ENCODE results near the gene PKD2L2. TPM values are rescaled to one million over a fixed set of nuclear protein-coding genes. Genes with fewer than 3 reads are reported as not detected.
"Not testable (repeated sequence)": the region's sequence is repeated elsewhere in the genome, so short reads cannot be mapped to it uniquely, and the experiment has no call there.

The PKD2L2 gene
- polyA plus RNA-seq, 1 donor from 2014 or later = not detected

DNA sequence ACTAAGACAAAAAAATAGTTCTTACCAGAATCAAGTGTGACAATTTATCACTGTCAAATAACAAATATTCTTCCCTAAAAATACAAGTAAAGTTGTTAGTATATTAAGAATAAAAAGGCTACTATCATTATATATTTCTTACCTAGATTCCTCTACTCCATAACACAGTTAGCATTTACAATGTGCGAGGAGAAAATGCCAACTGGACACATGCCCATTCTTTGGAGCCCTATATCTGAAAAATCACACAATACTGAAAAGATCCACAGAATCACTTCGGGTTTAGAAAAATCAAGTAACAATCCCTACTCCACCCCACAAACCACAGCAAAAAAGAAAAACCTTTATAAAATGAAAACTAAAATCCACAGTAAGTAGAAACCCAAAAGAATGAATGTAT is 70.9 kb downstream of the PKD2L2 start:
- H3K9ac ChIP-seq (ENCODE audit: low read length) = no peak overlapping the region
- no peak for TF ChIP-seq RAD21 (conservative IDR thresholded peaks at IDR 0.05)
- no peak for TF ChIP-seq TAF1 (IDR thresholded peaks at IDR 0.05; ENCODE audit: low read depth)
- no peak for TF ChIP-seq REST (IDR thresholded peaks at IDR 0.05; ENCODE audit: borderline replicate concordance)
- TF ChIP-seq POLR2AphosphoS5 (IDR thresholded peaks at IDR 0.05) = no peak
- TF ChIP-seq MXI1 (conservative IDR thresholded peaks at IDR 0.05; ENCODE audit: poor library complexity, severe bottlenecking) = no peak
- TF ChIP-seq EZH2 (IDR thresholded peaks at IDR 0.05; ENCODE audit: borderline replicate concordance, insufficient read depth, low read length, poor library complexity, severe bottlenecking) = no peak
- no peak for TF ChIP-seq SMC3 (conservative IDR thresholded peaks at IDR 0.05; ENCODE audit: poor library complexity)
- no peak for TF ChIP-seq EP300 (conservative IDR thresholded peaks at IDR 0.05; ENCODE audit: poor library complexity, severe bottlenecking)
- no peak for TF ChIP-seq CTCF (IDR thresholded peaks at IDR 0.05; ENCODE audit: poor library complexity, severe bottlenecking)
- H3K9me2 ChIP-seq (ENCODE audit: insufficient read depth, low read length) = no peaks in the 10 kb centered on the region
- no peak overlapping the region for H3K4me2 ChIP-seq (ENCODE audit: low read length)
- H3K79me2 ChIP-seq (replicated peaks; ENCODE audit: insufficient read depth, low read length) = no peaks in the 10 kb centered on the region
- no peak overlapping the region for H2AFZ ChIP-seq (ENCODE audit: low read depth, low read length)
- H3K4me3 ChIP-seq (ENCODE audit: low read length) = no peak overlapping the region
- H3K27ac ChIP-seq (ENCODE audit: low read length) = no peak overlapping the region
- H3F3A ChIP-seq (ENCODE audit: insufficient read depth, low read length, poor library complexity, severe bottlenecking) = no peaks in the 10 kb centered on the region
- no peaks in the 10 kb centered on the region for H3K36me3 ChIP-seq (ENCODE audit: insufficient read depth, low read length)
- H3K9me3 ChIP-seq (ENCODE audit: low read length) = no peaks in the 10 kb centered on the region
- H3K27me3 ChIP-seq (ENCODE audit: insufficient read depth, low read depth, low read length) = no peaks in the 10 kb centered on the region
- H4K20me1 ChIP-seq (ENCODE audit: insufficient read depth) = no peaks in the 10 kb centered on the region

- Histone ChIP-seq H3K79me2 (replicated peaks; ENCODE audit: insufficient read depth, low read length) (no peaks in the 10 kb centered on the region), H3K27me3 (ENCODE audit: insufficient read depth, low read depth, low read length) (no peaks in the 10 kb centered on the region), H3K27ac (ENCODE audit: low read length) (no peak overlapping the region), H4K20me1 (ENCODE audit: insufficient read depth) (no peaks in the 10 kb centered on the region), H3K9me2 (ENCODE audit: insufficient read depth, low read length) (no peaks in the 10 kb centered on the region), H3K9ac (ENCODE audit: low read length) (no peak overlapping the region), H3K4me3 (ENCODE audit: low read length) (no peak overlapping the region), H2AFZ (ENCODE audit: low read depth, low read length) (no peak overlapping the region), H3K4me2 (ENCODE audit: low read length) (no peak overlapping the region), H3F3A (ENCODE audit: insufficient read depth, low read length, poor library complexity, severe bottlenecking) (no peaks in the 10 kb centered on the region), H3K36me3 (ENCODE audit: insufficient read depth, low read length) (no peaks in the 10 kb centered on the region), H3K9me3 (ENCODE audit: low read length) (no peaks in the 10 kb centered on the region)
- TF ChIP-seq SMC3 (conservative IDR thresholded peaks at IDR 0.05; ENCODE audit: poor library complexity) (no peak), POLR2AphosphoS5 (IDR thresholded peaks at IDR 0.05) (no peak), CTCF (IDR thresholded peaks at IDR 0.05; ENCODE audit: poor library complexity, severe bottlenecking) (no peak), EZH2 (IDR thresholded peaks at IDR 0.05; ENCODE audit: borderline replicate concordance, insufficient read depth, low read length, poor library complexity, severe bottlenecking) (no peak), TAF1 (IDR thresholded peaks at IDR 0.05; ENCODE audit: low read depth) (no peak), MXI1 (conservative IDR thresholded peaks at IDR 0.05; ENCODE audit: poor library complexity, severe bottlenecking) (no peak), EP300 (conservative IDR thresholded peaks at IDR 0.05; ENCODE audit: poor library complexity, severe bottlenecking) (no peak), RAD21 (conservative IDR thresholded peaks at IDR 0.05) (no peak), REST (IDR thresholded peaks at IDR 0.05; ENCODE audit: borderline replicate concordance) (no peak)
These were observed 71.6 kb downstream of the PKD2L2 start for GRCh38 chr5:137960819-137961218.

DNA sequence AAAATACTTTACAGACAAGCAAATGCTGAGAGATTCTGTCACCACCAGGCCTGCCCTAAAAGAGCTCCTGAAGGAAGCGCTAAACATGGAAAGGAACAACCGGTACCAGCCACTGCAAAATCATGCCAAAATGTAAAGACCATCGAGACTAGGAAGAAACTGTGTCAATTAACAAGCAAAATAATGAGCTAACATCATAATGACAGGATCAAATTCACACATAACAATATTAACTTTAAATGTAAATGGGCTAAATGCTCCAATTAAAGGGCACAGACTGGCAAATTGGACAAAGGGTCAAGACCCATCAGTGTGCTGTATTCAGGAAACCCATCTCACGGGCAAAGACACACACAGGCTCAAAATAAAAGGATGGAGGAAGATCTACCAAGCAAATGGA is 81.1 kb downstream of the PKD2L2 start:
- H3K79me2 ChIP-seq (replicated peaks; ENCODE audit: insufficient read depth, low read length); H3F3A ChIP-seq (ENCODE audit: insufficient read depth, low read length, poor library complexity, severe bottlenecking): not testable (repeated sequence)

More for the DNA sequence above, 81.1 kb downstream of the PKD2L2 start:
- H2AFZ ChIP-seq (ENCODE audit: low read depth, low read length); H4K20me1 ChIP-seq (ENCODE audit: insufficient read depth); H3K4me2 ChIP-seq (ENCODE audit: low read length); H3K4me3 ChIP-seq (ENCODE audit: low read length); H3K9ac ChIP-seq (ENCODE audit: low read length); H3K9me2 ChIP-seq (ENCODE audit: insufficient read depth, low read length); H3K27ac ChIP-seq (ENCODE audit: low read length); H3K9me3 ChIP-seq (ENCODE audit: low read length); H3K27me3 ChIP-seq (ENCODE audit: insufficient read depth, low read depth, low read length); H3K36me3 ChIP-seq (ENCODE audit: insufficient read depth, low read length): not testable (repeated sequence)

All from neural cell (in vitro differentiated cells).